Stimulated activated CD8-positive, alpha-beta memory T cell treated with anti-CD3 and anti-CD28 coated beads, Interleukin-7, amount 100 ng/mL, for 24 hours (primary cell): ENCODE measurements around the gene ZNF286A.
"Not testable (repeated sequence)": the region's sequence is repeated elsewhere in the genome, so short reads cannot be mapped to it uniquely, and the experiment has no call there.

Experiments used
- DNase-seq: peaks from one replicate; pipeline ENCODE4 v3.0.0-alpha.2; 2020; ENCODE audit warnings: low read depth

The ZNF286A gene

DNA sequence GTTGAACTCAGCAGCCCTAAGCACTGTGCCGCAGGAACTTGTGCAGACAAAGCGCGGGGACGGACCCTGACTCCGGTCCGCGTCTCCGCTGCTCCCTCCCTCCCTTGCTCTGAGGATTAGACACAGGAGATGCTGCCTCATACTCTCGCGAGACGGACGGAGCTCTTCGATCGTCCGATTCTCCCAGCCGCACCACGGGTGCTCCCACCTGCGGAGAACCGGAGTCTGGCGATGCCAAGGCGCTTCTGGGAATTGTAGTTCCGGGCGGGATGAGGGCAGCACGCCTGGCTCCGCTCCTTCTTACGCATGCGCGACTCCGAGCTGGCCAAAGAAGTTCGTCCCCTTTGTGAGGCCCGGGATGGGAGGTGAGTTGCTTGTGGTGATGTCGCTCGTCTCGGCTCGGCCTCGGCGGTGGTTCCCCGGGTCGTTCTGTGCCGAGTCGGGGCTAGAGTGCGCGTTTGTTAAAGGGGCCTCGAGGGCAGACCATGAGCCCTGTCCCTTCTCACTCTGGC is at the start of gene ZNF286A:
Gene ZNF286A (plus strand): TSS at position 340 of the 512 bp plus-strand sequence. CDS start 578 bp downstream, outside the sequence.
- peak; percentile 90 for DNase-seq

DNA sequence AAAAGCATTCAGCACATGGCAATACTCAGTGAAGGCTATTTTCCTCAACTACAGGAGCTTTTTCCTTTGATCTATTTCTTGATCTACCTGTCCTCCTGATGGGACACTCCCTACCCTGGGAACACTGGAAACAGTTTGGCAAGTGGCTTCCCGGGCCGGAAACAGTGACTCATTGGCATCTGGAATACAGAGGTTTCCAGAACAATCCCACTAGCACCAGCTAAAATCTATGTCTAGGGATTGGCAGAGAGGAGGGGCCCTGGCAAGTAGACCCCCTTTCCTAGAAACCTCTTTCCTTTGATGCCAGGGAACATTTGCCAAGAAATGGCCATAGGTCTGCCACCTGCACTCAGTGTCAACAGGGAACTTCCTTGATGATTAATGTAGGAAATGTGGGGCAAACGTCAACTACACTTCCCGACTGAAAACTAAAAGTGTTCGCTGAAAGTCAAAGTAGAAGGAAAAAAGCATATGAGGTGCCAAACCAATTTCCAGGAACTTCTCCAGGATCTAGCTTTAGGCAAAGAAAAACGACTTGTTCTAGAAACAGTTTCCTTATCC is 49.6 kb upstream of the ZNF286A start:
- DNase-seq: no peak

DNA sequence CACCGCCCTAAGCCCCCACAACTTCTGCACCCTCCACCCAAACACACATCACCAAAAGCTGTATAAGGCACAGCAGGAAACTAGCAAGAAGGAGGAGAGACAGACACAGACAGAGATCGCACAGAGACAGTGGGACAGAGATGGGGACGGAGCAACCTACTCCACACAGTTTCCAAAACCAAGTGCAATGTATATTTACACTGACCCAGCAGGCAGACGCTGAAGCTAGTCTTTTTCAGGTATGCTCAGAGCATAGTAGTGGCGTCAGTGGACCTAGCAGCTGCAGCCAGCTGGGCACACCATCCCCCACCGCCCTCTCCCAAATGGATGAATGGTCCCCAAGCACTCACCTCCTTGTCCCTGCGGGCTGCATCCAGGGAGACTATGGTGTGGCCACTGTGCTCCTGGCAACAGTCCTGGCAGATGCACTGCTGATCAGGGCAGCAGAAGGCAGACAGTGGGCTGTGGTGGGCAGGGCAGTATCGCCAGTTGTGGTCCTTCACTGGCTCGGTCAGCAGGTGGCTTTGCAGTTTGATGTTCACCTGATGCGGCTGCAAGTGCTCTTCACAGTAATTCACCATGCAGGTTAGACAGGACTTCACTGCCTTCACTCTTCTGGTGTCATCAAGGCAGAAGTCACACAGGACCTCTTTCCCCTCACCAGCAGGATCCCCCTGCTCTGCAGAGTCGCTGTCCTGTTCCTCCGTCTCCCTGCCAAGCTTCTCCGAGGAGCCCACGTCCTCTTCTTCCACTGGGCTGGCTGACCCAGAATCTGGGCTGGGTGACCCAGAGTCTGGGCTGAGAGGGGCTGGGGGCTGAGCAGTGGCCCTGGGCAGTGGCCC is 48.6 kb upstream of the ZNF286A start:
- no peak for DNase-seq

DNA sequence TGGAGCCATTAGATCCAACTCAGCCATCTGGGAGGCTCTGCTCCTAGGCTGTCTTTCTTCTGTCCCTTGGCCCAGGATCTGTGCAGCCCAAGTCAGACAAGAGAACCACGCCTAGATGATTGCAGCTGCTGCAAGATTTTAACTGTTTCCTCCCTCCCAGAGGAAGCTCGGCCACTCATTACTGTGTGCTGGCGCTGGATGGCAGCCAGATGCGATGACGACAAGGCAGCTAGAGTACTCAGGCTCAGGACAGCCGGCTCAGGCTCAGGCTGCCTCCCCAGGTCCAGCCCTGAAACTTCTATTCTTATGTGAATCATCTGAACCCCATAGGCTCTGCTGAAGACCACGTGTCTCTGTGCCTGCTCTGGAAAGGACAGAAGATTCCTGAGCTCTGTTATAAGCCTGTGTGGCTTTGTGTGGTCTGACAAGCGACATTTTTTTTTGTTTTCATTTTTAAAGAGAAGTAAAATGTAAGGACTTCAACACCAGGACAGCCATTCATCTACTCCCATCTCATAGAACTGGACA is 47.9 kb upstream of the ZNF286A start:
- peak; percentile 3 for DNase-seq

DNA sequence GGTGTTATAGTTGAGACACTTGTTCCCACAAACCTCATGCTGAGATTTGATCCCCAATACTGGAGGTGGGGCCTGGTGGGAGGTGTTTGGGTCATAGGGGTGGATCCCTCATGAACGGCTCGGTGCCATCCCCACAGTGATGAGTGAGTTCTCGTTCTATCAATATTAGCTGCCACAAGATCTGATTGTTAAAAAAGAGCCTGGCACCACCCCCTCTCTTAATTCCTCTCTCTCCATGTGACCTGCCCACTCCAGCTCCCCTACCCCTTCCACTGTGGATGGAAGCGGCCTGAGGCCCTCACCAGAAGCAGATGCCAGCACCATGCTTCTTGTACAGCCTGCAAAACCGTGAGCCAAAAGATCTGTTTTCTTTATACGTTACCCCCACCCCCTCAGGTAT is 46.6 kb upstream of the ZNF286A start:
- DNase-seq: no peak

DNA sequence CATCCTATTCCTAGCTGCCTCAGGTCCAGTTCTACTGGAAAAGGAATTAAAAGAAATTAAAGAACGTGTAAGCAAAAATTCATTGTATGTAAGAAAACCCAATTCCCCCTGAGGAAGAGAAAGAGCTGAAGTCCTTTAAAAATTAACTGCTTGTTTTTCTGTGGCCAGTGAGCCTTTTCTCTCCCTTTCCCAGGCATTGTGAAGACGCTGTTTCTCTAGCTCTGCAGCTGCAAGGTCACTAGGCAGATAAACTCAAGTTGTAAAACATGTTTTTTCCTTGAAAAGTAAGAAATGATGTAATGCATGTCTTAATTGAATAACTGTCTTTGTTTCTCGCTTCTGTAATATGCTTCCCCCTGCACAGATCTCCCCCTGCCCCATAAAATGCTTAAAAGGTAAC is 45.2 kb upstream of the ZNF286A start:
- not testable (repeated sequence) for DNase-seq

DNA sequence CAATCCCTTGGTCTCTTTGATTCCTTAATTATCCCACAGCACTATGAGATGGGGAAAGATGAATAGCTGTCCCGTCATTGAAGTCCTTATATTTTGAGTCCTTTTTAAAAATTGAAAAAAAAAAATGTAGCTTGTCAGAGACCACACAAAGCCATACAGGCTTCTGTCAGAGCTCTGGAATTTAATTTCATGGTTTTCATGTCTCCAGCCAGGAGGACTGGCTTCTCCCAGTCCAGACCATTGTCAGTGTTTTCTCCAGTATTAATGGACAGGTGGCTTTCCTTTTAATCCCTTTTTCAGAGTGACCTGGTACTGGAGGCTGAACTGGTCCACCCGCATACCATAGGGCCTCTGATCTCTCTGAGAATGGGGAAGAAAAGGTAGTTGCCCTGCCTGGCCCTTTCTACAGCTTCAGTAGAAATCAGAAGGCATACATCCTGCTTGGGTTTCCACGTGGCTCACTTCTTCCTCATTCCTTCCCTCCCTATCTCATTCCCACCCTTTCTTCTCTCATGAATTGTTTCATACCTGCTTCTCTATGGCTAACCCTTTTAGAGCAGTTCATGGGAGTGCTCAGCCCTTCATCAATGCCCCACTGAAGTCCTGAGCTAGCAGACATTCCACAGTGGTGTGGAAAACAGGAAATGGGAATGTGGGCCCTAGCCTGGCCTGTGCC is 44.5 kb upstream of the ZNF286A start:
- DNase-seq: no peak

DNA sequence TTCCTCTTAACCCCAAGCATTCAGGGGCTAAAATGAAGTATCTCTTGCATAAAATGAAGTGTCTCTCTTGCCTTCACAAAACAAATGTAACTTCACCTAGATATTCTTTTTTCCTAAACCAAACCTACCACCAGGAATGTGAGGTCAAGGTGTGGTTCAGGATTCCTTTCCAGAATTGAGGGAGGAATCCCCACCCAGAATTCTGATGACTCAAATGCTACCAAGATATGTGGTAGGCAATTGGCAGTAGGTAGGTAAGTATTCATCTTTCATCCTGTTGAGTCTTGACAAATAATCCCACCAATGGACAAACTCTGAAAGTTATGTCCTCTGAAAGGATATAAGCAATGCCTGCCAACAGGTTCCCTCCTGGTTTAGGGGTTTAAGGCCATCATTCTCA is 41.7 kb upstream of the ZNF286A start:
- no peak for DNase-seq

DNA sequence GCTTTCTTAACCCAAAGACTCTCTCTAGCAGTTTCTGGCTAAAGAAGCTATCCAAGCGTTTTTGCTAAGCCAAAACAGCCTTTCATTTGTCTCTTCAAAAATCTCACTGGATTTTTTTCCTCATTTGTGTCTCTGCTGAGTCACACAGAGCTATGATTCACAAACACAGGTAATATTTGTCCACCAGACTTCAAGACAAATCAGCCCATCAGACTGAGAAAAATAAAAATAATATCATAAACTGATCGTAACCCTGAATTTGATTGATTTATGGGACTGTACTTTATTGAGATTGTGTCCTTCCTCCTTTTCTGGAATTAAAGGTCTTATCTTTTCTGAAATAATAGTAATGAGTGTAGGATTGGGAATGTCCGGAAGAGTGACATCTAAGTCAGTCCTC is 41.3 kb upstream of the ZNF286A start:
- no peak for DNase-seq

DNA sequence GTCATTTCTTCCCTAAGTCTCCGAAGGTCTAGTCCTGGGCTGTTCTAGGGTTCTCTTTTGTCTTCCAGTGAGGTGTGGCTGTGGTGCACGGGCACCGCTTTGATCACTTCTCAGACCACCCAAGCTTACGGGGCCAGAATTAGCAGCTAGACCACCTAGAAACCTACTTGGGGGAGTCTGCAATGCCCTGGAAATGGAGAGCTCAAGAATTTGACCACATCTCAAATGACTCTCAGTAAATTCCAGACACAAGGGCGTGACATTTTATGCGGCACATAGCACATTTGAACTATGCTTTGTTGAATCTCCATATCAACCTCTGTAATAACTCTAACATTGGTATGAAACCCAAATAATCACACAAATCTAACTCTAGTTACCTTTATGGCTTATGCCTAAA is 40.3 kb upstream of the ZNF286A start:
- DNase-seq: no peak

DNA sequence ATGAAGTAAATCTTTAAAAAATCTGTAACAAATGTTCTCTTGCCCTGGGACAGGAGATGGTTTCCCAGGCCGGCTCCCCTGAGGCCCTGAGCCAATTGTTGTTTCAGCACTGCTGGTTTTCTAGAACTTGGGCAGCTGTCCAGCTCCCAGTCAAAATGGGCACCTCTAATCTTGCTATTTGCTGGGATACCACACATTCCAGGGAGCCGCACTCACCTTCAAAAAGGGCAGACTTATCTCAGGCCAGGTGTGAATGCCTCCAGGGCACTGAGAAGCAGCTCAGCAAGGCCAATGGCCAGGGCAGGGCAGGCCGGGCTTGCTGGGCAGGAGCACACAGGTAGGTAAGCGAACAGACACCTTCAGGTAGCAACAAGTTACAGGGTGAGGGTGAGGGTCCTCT is 39.9 kb upstream of the ZNF286A start:
- no peak for DNase-seq

DNA sequence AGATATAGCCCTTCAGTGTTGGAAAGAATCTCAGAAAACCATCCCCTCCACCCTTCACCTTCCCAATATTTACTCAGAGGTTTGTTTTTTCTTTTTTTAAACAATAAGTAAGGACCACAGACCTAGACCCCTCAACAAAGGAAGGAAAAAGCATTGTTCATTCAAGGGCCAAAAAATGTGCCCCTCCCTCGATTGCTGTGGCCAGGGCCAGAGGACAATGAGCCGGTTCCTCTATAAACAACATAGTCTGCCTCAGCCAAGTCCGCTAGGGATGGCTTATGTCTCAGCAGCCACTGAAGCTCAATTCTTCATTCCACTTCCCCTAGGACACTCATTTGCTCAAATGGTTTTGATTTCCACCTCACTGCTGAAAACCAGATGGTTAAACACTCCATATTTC is 39.5 kb upstream of the ZNF286A start:
- DNase-seq: no peak

DNA sequence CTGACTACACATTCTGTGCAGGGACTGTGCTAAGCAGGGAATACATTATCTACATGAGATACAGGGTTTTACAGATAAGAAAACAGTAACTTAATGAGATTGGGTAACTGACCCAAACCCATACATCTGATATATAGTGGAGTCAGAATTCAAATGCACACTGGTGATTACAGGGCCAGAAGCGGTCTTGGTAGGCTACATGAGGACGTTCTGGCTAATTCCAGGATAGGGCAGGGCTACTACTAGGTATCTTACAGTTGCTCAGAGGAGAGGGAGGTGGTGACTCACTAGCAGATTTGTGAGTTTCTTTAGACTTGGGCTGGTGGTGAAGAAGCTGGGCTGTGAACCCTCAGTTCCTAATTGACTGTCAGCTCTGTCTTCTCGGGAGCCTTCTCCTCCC is 36.9 kb upstream of the ZNF286A start:
- DNase-seq: no peak

DNA sequence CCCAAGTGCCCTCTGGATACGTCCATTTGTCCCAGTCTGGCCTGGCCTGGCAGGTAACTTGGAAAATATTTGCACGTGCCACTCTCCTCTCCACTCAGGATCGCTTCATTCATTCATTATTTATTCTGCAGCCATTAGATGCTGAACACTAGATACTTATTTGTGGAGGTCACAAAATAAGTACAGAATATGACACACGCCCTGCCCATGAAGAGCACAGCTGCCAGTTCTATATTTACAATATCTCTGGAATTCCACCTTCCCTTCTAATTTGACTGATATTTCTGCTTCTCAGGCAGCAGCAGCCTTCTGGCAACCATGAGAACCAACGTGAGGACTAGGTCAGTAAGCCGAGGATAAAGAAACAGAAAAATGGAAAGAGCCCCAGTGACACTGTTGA is 36.4 kb upstream of the ZNF286A start:
- DNase-seq: no peak

DNA sequence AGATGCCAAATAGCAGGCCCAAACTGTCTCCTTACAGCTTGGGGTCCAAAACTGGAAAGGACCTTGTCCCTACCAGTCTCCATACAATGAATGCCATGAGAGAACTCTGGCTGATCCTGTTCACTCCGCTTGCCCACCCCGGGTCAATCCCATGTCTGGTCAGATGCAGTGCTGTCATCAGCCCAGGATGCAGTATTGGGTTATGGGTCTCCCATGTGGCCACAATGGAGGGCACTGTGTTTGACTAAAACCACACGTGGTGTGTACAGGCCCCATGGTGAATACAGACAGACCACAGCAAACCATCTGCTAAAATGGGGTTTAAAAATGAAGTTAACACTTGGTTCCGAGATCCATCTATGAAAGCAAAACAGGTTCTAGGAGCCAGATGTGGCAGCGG is 35.9 kb upstream of the ZNF286A start:
- DNase-seq: no peak

DNA sequence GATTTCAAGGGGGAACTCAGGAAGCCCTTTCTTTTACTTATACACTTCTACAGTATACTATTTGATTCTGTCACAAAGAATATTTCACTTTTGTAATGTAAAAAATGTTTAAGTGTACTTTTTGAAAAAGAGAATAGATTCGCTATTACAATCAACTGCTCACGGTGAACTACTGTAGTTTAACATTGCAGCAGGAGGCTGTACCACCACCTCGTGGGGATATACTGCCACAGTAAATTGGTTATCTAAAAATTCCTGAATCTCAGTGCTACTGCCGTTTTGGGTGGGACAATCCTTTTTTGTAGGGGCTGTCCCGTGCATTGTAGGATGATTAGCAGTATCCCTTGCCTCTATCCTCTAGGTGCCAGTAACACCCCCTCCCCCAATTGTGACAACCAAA is 30.0 kb upstream of the ZNF286A start:
- not testable (repeated sequence) for DNase-seq

DNA sequence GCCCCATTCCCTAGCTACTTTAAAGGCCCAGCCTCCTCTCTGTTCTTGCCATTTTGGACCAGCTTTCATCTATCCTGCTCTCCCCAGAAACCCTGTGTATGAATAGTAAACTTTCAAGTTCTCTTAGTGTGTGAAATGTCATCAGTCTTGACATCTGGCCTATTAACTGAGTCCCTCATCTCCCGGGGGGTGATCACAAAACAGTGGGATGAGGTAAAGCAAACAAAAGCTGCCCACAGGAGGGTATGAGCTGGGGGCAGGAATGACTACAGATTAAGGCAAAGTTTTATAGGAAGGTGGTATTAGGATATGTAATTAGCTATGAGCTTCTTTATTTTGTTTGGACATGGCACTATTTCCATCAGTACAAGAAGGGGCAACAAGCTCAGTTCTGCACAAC is 24.9 kb upstream of the ZNF286A start:
- not testable (repeated sequence) for DNase-seq

DNA sequence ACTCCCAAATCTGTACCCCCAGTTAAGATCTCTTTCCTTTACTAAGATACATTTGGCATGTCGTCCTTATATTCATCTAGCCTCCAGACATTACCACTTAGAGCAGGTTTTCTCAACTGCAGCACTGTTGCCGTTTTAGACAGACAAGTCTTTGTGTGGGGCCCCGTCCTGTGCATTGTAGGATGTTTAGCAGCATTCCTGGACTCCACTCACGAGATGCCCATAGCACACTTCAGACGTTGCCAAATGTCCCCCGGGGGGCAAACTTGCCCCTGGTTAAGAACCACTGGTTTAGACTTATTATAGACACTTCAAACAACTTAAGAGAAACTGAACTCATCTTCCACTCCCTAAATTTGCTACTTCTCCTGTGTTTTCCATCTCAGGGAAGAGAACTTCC is 23.6 kb upstream of the ZNF286A start:
- DNase-seq: not testable (repeated sequence)

DNA sequence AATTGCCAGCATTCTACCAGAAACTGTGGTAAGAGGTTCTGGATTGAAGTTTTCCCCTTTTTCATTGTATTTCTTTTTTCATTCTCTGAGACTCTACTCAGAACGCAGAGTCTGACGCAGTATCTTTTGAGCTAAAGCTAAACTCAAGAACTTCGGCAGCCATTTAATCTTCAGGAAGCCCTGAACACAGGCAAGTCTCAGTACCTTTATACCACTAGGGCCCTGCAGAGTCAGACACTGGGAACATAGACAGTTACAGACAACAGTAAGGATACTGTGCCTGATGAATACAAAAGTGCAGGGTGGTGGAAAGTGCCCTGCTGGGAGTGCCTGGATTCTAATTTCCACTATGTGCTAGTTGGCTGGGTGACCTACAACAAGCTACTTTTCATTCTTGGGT is 16.4 kb upstream of the ZNF286A start:
- not testable (repeated sequence) for DNase-seq

DNA sequence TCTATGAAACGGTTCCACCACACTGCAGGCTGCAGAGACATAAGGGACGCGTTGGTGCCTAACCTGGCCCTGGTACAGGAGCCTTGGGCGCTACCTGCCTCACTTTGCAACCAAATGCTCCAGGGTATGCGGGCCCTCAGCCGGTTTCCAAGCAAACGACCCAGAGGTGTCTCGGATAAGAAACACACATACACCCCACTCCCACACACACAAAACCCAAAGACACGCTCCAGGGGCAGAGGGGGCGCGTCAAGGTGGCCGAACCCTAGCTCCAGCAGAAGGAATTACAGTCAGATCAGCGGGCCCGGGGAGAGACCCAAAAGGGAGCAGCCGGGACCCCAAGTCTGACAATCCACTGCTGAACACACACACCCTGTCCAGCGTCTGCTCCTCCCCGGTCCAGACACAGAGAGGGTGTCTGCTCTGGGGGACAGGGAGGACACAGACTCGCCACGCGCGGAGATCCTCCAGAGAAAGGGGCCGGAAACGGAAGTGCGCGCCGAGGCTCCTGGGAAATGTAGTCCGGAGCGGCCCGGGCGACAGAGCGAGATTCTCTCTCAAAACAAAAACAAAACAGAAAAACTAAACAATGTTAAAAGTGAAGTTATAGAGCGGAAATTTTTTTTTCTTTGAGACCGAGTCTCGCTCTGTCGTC is 15.6 kb upstream of the ZNF286A start, which contains the start of gene TRIM16:
Gene TRIM16 (minus strand): TSS at position 488 of the 655 bp plus-strand sequence. CDS start 32,702 bp downstream, outside the sequence.
- DNase-seq: peak; percentile 59

DNA sequence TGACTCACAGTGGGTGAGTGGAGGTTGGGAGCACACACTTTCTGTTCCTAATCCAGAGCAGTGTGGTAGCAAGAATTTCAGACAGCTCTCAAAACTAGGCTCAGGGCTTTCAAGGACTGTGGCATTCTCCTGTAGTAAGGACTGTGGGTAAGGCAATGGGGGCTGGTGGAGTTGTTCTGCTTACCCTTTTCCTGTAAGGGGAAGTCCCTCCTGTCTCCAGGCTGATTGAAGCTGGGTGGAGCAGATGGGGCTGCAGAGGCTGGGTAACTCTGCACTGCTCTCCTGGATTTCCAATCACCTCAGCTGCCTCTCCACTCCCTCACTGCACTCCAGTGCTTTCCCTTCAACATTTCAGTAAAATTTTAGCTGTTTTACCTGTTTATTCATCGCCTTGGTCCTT is 12.1 kb upstream of the ZNF286A start:
- not testable (repeated sequence) for DNase-seq

DNA sequence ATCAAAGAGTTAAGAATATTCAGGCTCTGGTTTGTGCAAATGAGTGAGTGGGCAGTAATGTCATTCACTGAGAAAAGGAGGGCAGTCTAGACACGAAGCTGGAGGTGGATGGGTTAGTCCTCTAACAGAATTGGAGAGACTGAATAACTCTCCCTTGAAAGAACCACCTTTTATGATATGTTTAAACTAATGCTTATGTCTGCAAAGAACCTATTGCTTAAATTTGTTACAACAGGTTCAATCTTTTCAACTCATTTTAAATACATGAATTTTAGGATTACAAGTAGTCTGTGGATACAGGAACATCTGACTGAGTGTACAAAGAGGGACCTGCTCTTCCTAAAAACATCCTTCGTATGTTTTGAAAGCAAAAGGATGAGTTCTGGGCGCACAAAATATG is 585 bp upstream of the ZNF286A start:
- DNase-seq: not testable (repeated sequence)
